ENCODE results near the gene VEPH1.

GRCh38 chr3:157412323-157412855, 90.8 kb downstream of the VEPH1 start:
- no peak for TF ChIP-seq CTCF (optimal IDR thresholded peaks at IDR 0.05 in 1 of 3, IDR thresholded peaks at IDR 0.05 in 1 of 3, conservative IDR thresholded peaks at IDR 0.05 in 1 of 3; ENCODE audit: extremely low read depth in 1 of 3, insufficient read depth in 2 of 3, low read length in 3 of 3)
- no peak for TF ChIP-seq EZH2 (IDR thresholded peaks at IDR 0.05; ENCODE audit: low read length)
